ENCODE results near the gene ZNF281. TPM values are rescaled to one million over a fixed set of nuclear protein-coding genes. Genes with fewer than 3 reads are reported as not detected.
"Not testable (repeated sequence)": the region's sequence is repeated elsewhere in the genome, so short reads cannot be mapped to it uniquely, and the experiment has no call there.

The ZNF281 gene
- total RNA-seq, 4 donors from 2014 or later = 15.3 to 24.7 (median 18.5) TPM

GRCh38 chr1:200442537-200443156 lies 32.8 kb upstream of the ZNF281 start:
- H3K9me3 ChIP-seq = no peaks in the 10 kb centered on the region
- no peak overlapping the region for H3K27ac ChIP-seq
- no peak for DNase-seq
- H3K36me3 ChIP-seq = no peaks in the 10 kb centered on the region
- H3K27me3 ChIP-seq = no peaks in the 10 kb centered on the region
- no peaks in the 10 kb centered on the region for H3K4me1 ChIP-seq
- H3K4me3 ChIP-seq = no peak overlapping the region
- TF ChIP-seq CTCF (IDR thresholded peaks at IDR 0.05) (no peak), POLR2A (IDR thresholded peaks at IDR 0.05) (no peak)
- intact Hi-C loops (cut with DNase I; ENCODE audit: low total_unique reads) = no loop called here

GRCh38 chr1:200442023-200442422 lies 32.2 kb upstream of the ZNF281 start:
- Histone ChIP-seq H3K27ac (no peak overlapping the region), H3K27me3 (no peaks in the 10 kb centered on the region), H3K9me3 (no peaks in the 10 kb centered on the region), H3K4me3 (no peak overlapping the region), H3K4me1 (no peaks in the 10 kb centered on the region), H3K36me3 (no peaks in the 10 kb centered on the region)
- DNase-seq = no peak
- no peak for TF ChIP-seq CTCF (IDR thresholded peaks at IDR 0.05)
- TF ChIP-seq POLR2A (IDR thresholded peaks at IDR 0.05) = no peak
- intact Hi-C loops (cut with DNase I; ENCODE audit: low total_unique reads) = no loop called here

- intact Hi-C loops (cut with DNase I; ENCODE audit: low total_unique reads) = no loop called here
- no peaks in the 10 kb centered on the region for H3K27me3 ChIP-seq
- H3K4me1 ChIP-seq = no peaks in the 10 kb centered on the region
- TF ChIP-seq CTCF (IDR thresholded peaks at IDR 0.05) = no peak
- no peak for TF ChIP-seq POLR2A (IDR thresholded peaks at IDR 0.05)
- H3K36me3 ChIP-seq = no peaks in the 10 kb centered on the region
- H3K9me3 ChIP-seq = no peaks in the 10 kb centered on the region
- DNase-seq = no peak
- H3K27ac ChIP-seq = no peak overlapping the region
- H3K4me3 ChIP-seq = no peak overlapping the region
Measured at GRCh38 chr1:200438911-200439310, 29.1 kb upstream of the ZNF281 start.

- H3K4me3 ChIP-seq; DNase-seq; H3K36me3 ChIP-seq; H3K4me1 ChIP-seq; H3K27me3 ChIP-seq; H3K27ac ChIP-seq; intact Hi-C loops (cut with DNase I; ENCODE audit: low total_unique reads); H3K9me3 ChIP-seq: not testable (repeated sequence)
Measured at GRCh38 chr1:200438413-200438812, 28.6 kb upstream of the ZNF281 start.

GRCh38 chr1:200437556-200438203 lies 27.8 kb upstream of the ZNF281 start:
- DNase-seq = no peak
- Histone ChIP-seq H3K27ac (no peak overlapping the region), H3K9me3 (no peaks in the 10 kb centered on the region), H3K4me3 (no peak overlapping the region), H3K36me3 (no peaks in the 10 kb centered on the region), H3K27me3 (no peaks in the 10 kb centered on the region), H3K4me1 (no peaks in the 10 kb centered on the region)
- intact Hi-C loops (cut with DNase I; ENCODE audit: low total_unique reads) = no loop called here
- no peak for TF ChIP-seq POLR2A (IDR thresholded peaks at IDR 0.05)
- TF ChIP-seq CTCF (IDR thresholded peaks at IDR 0.05) = no peak

Data from uterus (tissue), 4 donors.